Mesendoderm (in vitro differentiated cells): ENCODE results near the gene NUBPL.
"Not testable (repeated sequence)": the region's sequence is repeated elsewhere in the genome, so short reads cannot be mapped to it uniquely, and the experiment has no call there.

Experiments used
- DNase-seq: peaks from one replicate; pipeline ENCODE4 v3.0.0; 2013
- H2AK5ac ChIP-seq: 2 replicates; pipeline ENCODE4 v1.6.1; 2013; ENCODE audit warnings: low read length, inconsistent platforms
- H2BK120ac ChIP-seq: 2 replicates; pipeline ENCODE4 v1.6.1; 2013; ENCODE audit warnings: low read depth, mild to moderate bottlenecking, low read length, moderate library complexity, mixed read lengths
- H2BK15ac ChIP-seq: replicated peaks from 2 replicates; pipeline ENCODE4 v1.6.1; 2013; ENCODE audit warnings: low read depth, mild to moderate bottlenecking, moderate library complexity
- H2BK5ac ChIP-seq: 2 replicates; pipeline ENCODE4 v1.6.1; 2013; ENCODE audit warnings: low read length, inconsistent platforms
- H3K18ac ChIP-seq: 2 replicates; pipeline ENCODE4 v1.6.1; 2013; ENCODE audit warnings: mild to moderate bottlenecking, low read length, mixed read lengths
- H3K23ac ChIP-seq: one replicate; pipeline ENCODE4 v1.6.1; 2013; ENCODE audit warnings: low read length
- H3K27ac ChIP-seq: 2 replicates; pipeline ENCODE4 v1.5.1; 2013; ENCODE audit warnings: low read depth, mild to moderate bottlenecking, inconsistent platforms, low read length, moderate library complexity
- H3K27me3 ChIP-seq: 2 replicates; pipeline ENCODE4 v1.6.1; 2013; ENCODE audit warnings: low read length, control low read depth, mild to moderate bottlenecking, inconsistent platforms; ENCODE audit not compliant: insufficient read depth, poor library complexity
- H3K36me3 ChIP-seq: 2 replicates; pipeline ENCODE4 v1.6.1; 2013; ENCODE audit warnings: low read length, inconsistent platforms; ENCODE audit not compliant: control insufficient read depth, insufficient read depth
- H3K4ac ChIP-seq: one replicate; pipeline ENCODE4 v1.6.1; 2013; ENCODE audit warnings: low read depth, mild to moderate bottlenecking, low read length, moderate library complexity
- H3K4me1 ChIP-seq: 2 replicates; pipeline ENCODE4 v1.6.1; 2013; ENCODE audit warnings: low read depth, low read length, inconsistent platforms; ENCODE audit not compliant: control insufficient read depth
- H3K4me2 ChIP-seq: 2 replicates; pipeline ENCODE4 v1.6.1; 2013; ENCODE audit warnings: low read length
- H3K4me3 ChIP-seq: 2 replicates; pipeline ENCODE4 v1.5.1; 2013; ENCODE audit warnings: mild to moderate bottlenecking, low read length
- H3K56ac ChIP-seq: one replicate; pipeline ENCODE4 v1.6.1; 2013; ENCODE audit warnings: low read length
- H3K79me1 ChIP-seq: 2 replicates; pipeline ENCODE4 v1.6.1; 2013; ENCODE audit warnings: low read length, inconsistent platforms
- H3K79me2 ChIP-seq: 2 replicates; pipeline ENCODE4 v1.6.1; 2013; ENCODE audit warnings: mild to moderate bottlenecking, low read length; ENCODE audit not compliant: control insufficient read depth, insufficient read depth
- H3K9ac ChIP-seq: 2 replicates; pipeline ENCODE4 v1.6.1; 2013; ENCODE audit warnings: low read length, inconsistent platforms
- H4K5ac ChIP-seq: one replicate; pipeline ENCODE4 v1.6.1; 2013; ENCODE audit warnings: low read length
- H4K8ac ChIP-seq: one replicate; pipeline ENCODE4 v1.6.1; 2013; ENCODE audit warnings: low read depth, mild to moderate bottlenecking, control low read depth, low read length, moderate library complexity
- WGBS: extraction: QIAGEN DNeasy Blood & Tissue Kit; methylation state at CpG from one replicate; pipeline ENCODE4 v1.1.7; 2013; ENCODE audit warnings: low lambda C conversion rate, missing lambda C conversion rate; ENCODE audit not compliant: insufficient coverage; ENCODE audit errors: extremely low coverage; 5-methylcytosine and 5-hydroxymethylcytosine counted together

The NUBPL gene

GRCh38 chr14:31837031-31837430 lies 275.8 kb downstream of the NUBPL start:
- no peaks in the 10 kb centered on the region for H3K27me3 ChIP-seq
- H2AK5ac ChIP-seq: no peak overlapping the region
- no peaks in the 10 kb centered on the region for H3K4me1 ChIP-seq
- H3K4ac ChIP-seq: no peak overlapping the region
- H3K27ac ChIP-seq: no peak overlapping the region
- H2BK120ac ChIP-seq: no peak overlapping the region
- no CpG with 5 or more reads among the region's 5 CpGs for WGBS
- no peak overlapping the region for H3K18ac ChIP-seq
- no peak for DNase-seq
- H3K79me1 ChIP-seq: no peaks in the 10 kb centered on the region
- H2BK5ac ChIP-seq: no peak overlapping the region
- H2BK15ac ChIP-seq: no peak overlapping the region
- no peak overlapping the region for H3K4me3 ChIP-seq
- no peak overlapping the region for H3K4me2 ChIP-seq
- H3K9ac ChIP-seq: no peak overlapping the region
- no peak overlapping the region for H3K23ac ChIP-seq
- no peaks in the 10 kb centered on the region for H3K36me3 ChIP-seq
- H4K8ac ChIP-seq: no peak overlapping the region
- H3K79me2 ChIP-seq: no peaks in the 10 kb centered on the region
- H3K56ac ChIP-seq: no peak overlapping the region
- H4K5ac ChIP-seq: no peak overlapping the region

GRCh38 chr14:31842899-31843298 lies 281.7 kb downstream of the NUBPL start:
- Histone ChIP-seq H4K5ac (no peak overlapping the region), H4K8ac (no peak overlapping the region), H3K79me2 (no peaks in the 10 kb centered on the region), H2BK15ac (no peak overlapping the region), H3K4me2 (no peak overlapping the region), H3K4ac (no peak overlapping the region), H3K27ac (no peak overlapping the region), H3K4me1 (no peaks in the 10 kb centered on the region), H3K79me1 (no peaks in the 10 kb centered on the region), H3K9ac (no peak overlapping the region), H2BK5ac (no peak overlapping the region), H3K56ac (no peak overlapping the region), H2BK120ac (no peak overlapping the region), H3K36me3 (no peaks in the 10 kb centered on the region), H2AK5ac (no peak overlapping the region), H3K4me3 (no peak overlapping the region), H3K27me3 (no peaks in the 10 kb centered on the region), H3K23ac (no peak overlapping the region), H3K18ac (no peak overlapping the region)
- no CpG with 5 or more reads among the region's 2 CpGs for WGBS
- DNase-seq: no peak

GRCh38 chr14:31843361-31844091 lies 282.3 kb downstream of the NUBPL start:
- no peak overlapping the region for H2BK120ac ChIP-seq
- H3K4me3 ChIP-seq: no peak overlapping the region
- H3K27me3 ChIP-seq: no peaks in the 10 kb centered on the region
- no peak overlapping the region for H4K5ac ChIP-seq
- no peak overlapping the region for H2AK5ac ChIP-seq
- H3K18ac ChIP-seq: no peak overlapping the region
- no peaks in the 10 kb centered on the region for H3K79me1 ChIP-seq
- H3K36me3 ChIP-seq: no peaks in the 10 kb centered on the region
- no peak for DNase-seq
- H4K8ac ChIP-seq: no peak overlapping the region
- H3K23ac ChIP-seq: no peak overlapping the region
- no peak overlapping the region for H3K9ac ChIP-seq
- H2BK5ac ChIP-seq: no peak overlapping the region
- WGBS: no CpG with 5 or more reads among the region's 1 CpG
- no peaks in the 10 kb centered on the region for H3K4me1 ChIP-seq
- H3K79me2 ChIP-seq: no peaks in the 10 kb centered on the region
- no peak overlapping the region for H3K4ac ChIP-seq
- H3K4me2 ChIP-seq: no peak overlapping the region
- no peak overlapping the region for H3K27ac ChIP-seq
- no peak overlapping the region for H2BK15ac ChIP-seq
- H3K56ac ChIP-seq: no peak overlapping the region

GRCh38 chr14:31854508-31855075 lies 293.4 kb downstream of the NUBPL start:
- no CpG with 5 or more reads among the region's 2 CpGs for WGBS
- Histone ChIP-seq H3K9ac (no peak overlapping the region), H2BK15ac (no peak overlapping the region), H3K79me2 (no peaks in the 10 kb centered on the region), H3K4ac (no peak overlapping the region), H3K4me3 (no peak overlapping the region), H2AK5ac (no peak overlapping the region), H3K4me1 (no peaks in the 10 kb centered on the region), H3K4me2 (no peak overlapping the region), H3K27ac (no peak overlapping the region), H4K8ac (no peak overlapping the region), H2BK120ac (no peak overlapping the region), H3K27me3 (no peaks in the 10 kb centered on the region), H2BK5ac (no peak overlapping the region), H3K18ac (no peak overlapping the region), H3K36me3 (no peaks in the 10 kb centered on the region), H3K56ac (no peak overlapping the region), H4K5ac (no peak overlapping the region), H3K79me1 (no peaks in the 10 kb centered on the region), H3K23ac (no peak overlapping the region)
- no peak for DNase-seq

GRCh38 chr14:31855262-31855661 lies 294.1 kb downstream of the NUBPL start:
- Histone ChIP-seq H3K56ac (no peak overlapping the region), H3K4me3 (no peak overlapping the region), H2AK5ac (no peak overlapping the region), H3K79me1 (no peaks in the 10 kb centered on the region), H3K36me3 (no peaks in the 10 kb centered on the region), H3K18ac (no peak overlapping the region), H3K79me2 (no peaks in the 10 kb centered on the region), H3K9ac (no peak overlapping the region), H3K4ac (no peak overlapping the region), H2BK120ac (no peak overlapping the region), H3K4me1 (no peaks in the 10 kb centered on the region), H3K27me3 (no peaks in the 10 kb centered on the region), H2BK15ac (no peak overlapping the region), H4K8ac (no peak overlapping the region), H4K5ac (no peak overlapping the region), H2BK5ac (no peak overlapping the region), H3K4me2 (no peak overlapping the region), H3K27ac (no peak overlapping the region), H3K23ac (no peak overlapping the region)
- no CpG with 5 or more reads among the region's 1 CpG for whole genome bisulfite sequencing
- DNase-seq: no peak

- H3K4me3 ChIP-seq, H3K27ac ChIP-seq, H2AK5ac ChIP-seq, H3K36me3 ChIP-seq, H3K23ac ChIP-seq, DNase-seq, H3K79me2 ChIP-seq, H4K5ac ChIP-seq, H3K27me3 ChIP-seq, H3K18ac ChIP-seq, H3K4me2 ChIP-seq, H3K4me1 ChIP-seq, H2BK120ac ChIP-seq, H3K79me1 ChIP-seq, H2BK15ac ChIP-seq, H4K8ac ChIP-seq, H3K4ac ChIP-seq, H3K9ac ChIP-seq, H2BK5ac ChIP-seq, H3K56ac ChIP-seq: not testable (repeated sequence)
- WGBS: no CpG with 5 or more reads among the region's 2 CpGs
Measured at GRCh38 chr14:31856003-31856402, 294.8 kb downstream of the NUBPL start.
